ENCODE measurements around the gene TRIP13.

GRCh38 chr5:919356-920000 lies 26.8 kb downstream of the TRIP13 start:
- TF ChIP-seq POLR2AphosphoS5 (IDR thresholded peaks at IDR 0.05; ENCODE audit: low read depth, low read length) = no peak
- no peak for TF ChIP-seq REST (IDR thresholded peaks at IDR 0.05; ENCODE audit: insufficient read depth in 1 of 2, low read depth in 2 of 2, low read length in 2 of 2)
- no peak for TF ChIP-seq TAF1 (IDR thresholded peaks at IDR 0.05; ENCODE audit: borderline replicate concordance, insufficient read depth, low read length)
- no peak for TF ChIP-seq FOXP2 (optimal IDR thresholded peaks at IDR 0.05; ENCODE audit: borderline replicate concordance, extremely low read depth, extremely low read length, insufficient read depth)

All from PFSK-1 (cell line).